ENCODE measurements around the gene CRIP1. TPM values are rescaled to one million over a fixed set of nuclear protein-coding genes. Genes with fewer than 3 reads are reported as not detected.

CRIP1 gene
- total and polyA plus RNA-seq, 10 of the 15 experiments (the other 5 are each of a cell fraction or from before 2014, with no cell fraction given) = 66.8 to 259 (median 154) TPM

DNA sequence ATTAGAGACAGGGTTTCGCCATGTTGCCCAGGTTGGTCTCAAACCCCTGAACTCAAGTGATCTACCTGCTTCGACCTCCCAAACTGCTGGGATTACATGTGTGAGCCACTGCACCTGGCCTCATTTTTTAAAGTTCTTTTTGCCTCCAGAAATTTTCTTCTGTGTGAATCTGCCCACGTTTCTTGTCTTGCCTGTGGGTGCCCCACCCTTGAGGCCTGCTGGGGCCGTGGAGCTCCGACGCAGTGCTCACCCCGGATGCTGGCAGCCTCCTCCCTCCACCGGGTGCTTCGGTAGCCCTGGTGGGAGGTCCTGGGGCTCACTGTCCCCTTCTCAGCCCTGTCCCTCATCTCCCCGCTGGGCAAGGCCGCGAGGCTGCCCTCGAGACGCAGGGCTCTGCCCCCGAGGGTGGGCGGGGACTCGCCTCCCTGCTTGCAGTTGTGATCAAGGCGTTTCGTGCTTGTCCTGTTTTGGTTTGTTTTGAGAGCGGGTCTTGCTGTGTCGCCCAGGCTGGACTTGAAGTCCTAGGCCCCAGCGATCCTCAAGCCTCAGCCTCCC, 31.5 kb upstream of the CRIP1 start (continued):
- TF ChIP-seq NFYB (IDR thresholded peaks at IDR 0.05; ENCODE audit: insufficient read depth, low read depth, low read length) (no peak), CBX5 (IDR thresholded peaks at IDR 0.05; ENCODE audit: low read depth) (no peak)

DNA sequence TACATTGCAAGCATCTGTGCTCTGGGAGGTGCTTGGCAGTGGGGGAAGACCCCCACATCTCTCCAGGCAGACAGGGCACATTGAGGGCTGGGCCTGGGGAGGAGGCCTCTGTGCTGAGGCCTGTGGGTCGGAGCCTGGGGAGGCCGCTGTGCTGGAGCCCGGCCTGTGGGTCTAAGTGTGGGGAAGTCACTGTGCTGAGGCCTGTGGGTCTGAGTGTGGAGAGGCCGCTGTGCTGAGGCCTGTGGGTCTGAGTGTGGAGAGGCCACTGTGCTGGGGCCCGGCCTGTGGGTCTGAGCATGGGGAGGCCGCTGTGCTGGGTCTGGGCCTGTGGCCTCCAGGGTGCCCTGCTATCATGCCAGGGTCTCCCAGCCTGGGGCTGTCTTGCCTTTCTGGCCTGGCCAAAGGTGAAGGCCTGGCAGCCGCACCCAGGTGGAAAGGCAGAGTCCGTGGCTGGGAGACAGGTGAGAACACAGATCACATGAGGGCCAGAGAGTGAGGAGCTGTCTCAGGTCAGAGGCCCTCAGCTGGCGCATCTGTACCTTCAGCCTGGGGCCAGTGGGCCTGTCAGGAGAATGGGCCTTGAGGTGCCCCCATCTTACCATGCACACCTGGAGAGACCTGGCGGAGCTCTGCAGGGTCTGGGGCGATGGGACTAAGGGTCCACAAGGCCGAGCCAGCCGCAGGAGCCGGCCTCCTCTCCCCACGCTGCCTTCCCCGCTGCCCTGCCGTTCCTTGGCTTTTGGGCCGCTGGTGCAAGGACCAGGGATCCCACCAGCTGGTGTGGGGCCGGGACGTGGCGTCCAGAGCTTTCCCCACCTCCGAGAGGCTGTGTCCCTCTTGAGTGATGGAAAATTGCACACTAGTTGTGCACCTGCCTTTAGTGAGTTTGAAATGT, 30.7 kb upstream of the CRIP1 start:
- ChIA-PET SMC1A (ENCODE audit: uncharacterized antibody, unreplicated experiment) (no interaction called here), POLR2A (no interaction called here), CTCF (interaction anchor here (1.4 kb wide), 1 partner anchor 25 kb away, joined by 8 read pairs; no protein-coding TSS in a partner anchor), RAD21 (ENCODE audit: unreplicated experiment) (no interaction called here)
- in situ Hi-C loops (cut with MboI) = loop anchor here (5.0 kb wide), 1 partner anchor 61 kb away; no protein-coding TSS in a partner anchor
- Histone ChIP-seq H3K4me1 (ENCODE audit: control insufficient read depth, insufficient read depth, low read length) (no peaks in the 10 kb centered on the region), H3K4me3 (no peak overlapping the region), H4K20me1 (ENCODE audit: control insufficient read depth, insufficient read depth) (no peaks in the 10 kb centered on the region; the same call in 1 of the 2 replicates), H3K4me2 (ENCODE audit: control insufficient read depth, insufficient read depth) (no peak overlapping the region), H3K27me3 (replicated peaks in 1 of 2; ENCODE audit: control insufficient read depth in 2 of 2, insufficient read depth in 2 of 2, low read length in 1 of 2) (no peaks in the 10 kb centered on the region), H3K36me3 (ENCODE audit: control insufficient read depth in 2 of 2, insufficient read depth in 2 of 2, low read length in 1 of 2) (peaks cover 3 to 35% of the 10 kb centered on the region in 2 experiments; a peak in 3 of 4 replicates), H3K9me3 (replicated peaks; ENCODE audit: control insufficient read depth, insufficient read depth, low read length) (no peaks in the 10 kb centered on the region), H3K79me2 (ENCODE audit: control insufficient read depth, insufficient read depth, low read length) (no peaks in the 10 kb centered on the region), H2AFZ (ENCODE audit: control insufficient read depth, low read depth, low read length) (no peak overlapping the region), H3K27ac (ENCODE audit: control insufficient read depth, insufficient read depth) (no peak overlapping the region), H3K9ac (ENCODE audit: control insufficient read depth, insufficient read depth, low read length) (no peak overlapping the region)
- 90% methylated on average over 22 of the region's 22 CpGs for WGBS (ENCODE audit: insufficient coverage, insufficient replicate concordance, low lambda C conversion rate, missing lambda C conversion rate)
- no peak for FAIRE-seq
- no peak for DNase-seq (ENCODE audit: low read depth, low spot score)
- no peak for ATAC-seq
- no TSS peak for BruUV-seq (replicated peaks)
- intact Hi-C loops (cut with micrococcal nuclease; ENCODE audit: unreplicated experiment) = no loop called here
- no peak for TF ChIP-seq NR2F1 (conservative IDR thresholded peaks at IDR 0.05)
- no peak for TF ChIP-seq MTA2 (IDR thresholded peaks at IDR 0.05; ENCODE audit: low read depth)
- no peak for TF ChIP-seq GABPA (IDR thresholded peaks at IDR 0.05; ENCODE audit: low read depth)
- no peak for TF ChIP-seq RAD21 (IDR thresholded peaks at IDR 0.05; ENCODE audit: insufficient read depth, low read depth, low read length)
- TF ChIP-seq PAX5 (IDR thresholded peaks at IDR 0.05; ENCODE audit: borderline replicate concordance, low read depth, low read length) = no peak
- no peak for TF ChIP-seq IKZF1 (conservative IDR thresholded peaks at IDR 0.05)
- TF ChIP-seq YBX1 (IDR thresholded peaks at IDR 0.05) = no peak
- TF ChIP-seq, protein P1, sequence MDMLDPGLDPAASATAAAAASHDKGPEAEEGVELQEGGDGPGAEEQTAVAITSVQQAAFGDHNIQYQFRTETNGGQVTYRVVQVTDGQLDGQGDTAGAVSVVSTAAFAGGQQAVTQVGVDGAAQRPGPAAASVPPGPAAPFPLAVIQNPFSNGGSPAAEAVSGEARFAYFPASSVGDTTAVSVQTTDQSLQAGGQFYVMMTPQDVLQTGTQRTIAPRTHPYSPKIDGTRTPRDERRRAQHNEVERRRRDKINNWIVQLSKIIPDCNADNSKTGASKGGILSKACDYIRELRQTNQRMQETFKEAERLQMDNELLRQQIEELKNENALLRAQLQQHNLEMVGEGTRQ (IDR thresholded peaks at IDR 0.05; ENCODE audit: borderline replicate concordance, low read depth, low read length) = no peak
- TF ChIP-seq NR2C1 (IDR thresholded peaks at IDR 0.05) = no peak
- TF ChIP-seq, protein P2, sequence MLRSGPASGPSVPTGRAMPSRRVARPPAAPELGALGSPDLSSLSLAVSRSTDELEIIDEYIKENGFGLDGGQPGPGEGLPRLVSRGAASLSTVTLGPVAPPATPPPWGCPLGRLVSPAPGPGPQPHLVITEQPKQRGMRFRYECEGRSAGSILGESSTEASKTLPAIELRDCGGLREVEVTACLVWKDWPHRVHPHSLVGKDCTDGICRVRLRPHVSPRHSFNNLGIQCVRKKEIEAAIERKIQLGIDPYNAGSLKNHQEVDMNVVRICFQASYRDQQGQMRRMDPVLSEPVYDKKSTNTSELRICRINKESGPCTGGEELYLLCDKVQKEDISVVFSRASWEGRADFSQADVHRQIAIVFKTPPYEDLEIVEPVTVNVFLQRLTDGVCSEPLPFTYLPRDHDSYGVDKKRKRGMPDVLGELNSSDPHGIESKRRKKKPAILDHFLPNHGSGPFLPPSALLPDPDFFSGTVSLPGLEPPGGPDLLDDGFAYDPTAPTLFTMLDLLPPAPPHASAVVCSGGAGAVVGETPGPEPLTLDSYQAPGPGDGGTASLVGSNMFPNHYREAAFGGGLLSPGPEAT (IDR thresholded peaks at IDR 0.05; ENCODE audit: low read depth) = no peak
- TF ChIP-seq, protein P3, sequence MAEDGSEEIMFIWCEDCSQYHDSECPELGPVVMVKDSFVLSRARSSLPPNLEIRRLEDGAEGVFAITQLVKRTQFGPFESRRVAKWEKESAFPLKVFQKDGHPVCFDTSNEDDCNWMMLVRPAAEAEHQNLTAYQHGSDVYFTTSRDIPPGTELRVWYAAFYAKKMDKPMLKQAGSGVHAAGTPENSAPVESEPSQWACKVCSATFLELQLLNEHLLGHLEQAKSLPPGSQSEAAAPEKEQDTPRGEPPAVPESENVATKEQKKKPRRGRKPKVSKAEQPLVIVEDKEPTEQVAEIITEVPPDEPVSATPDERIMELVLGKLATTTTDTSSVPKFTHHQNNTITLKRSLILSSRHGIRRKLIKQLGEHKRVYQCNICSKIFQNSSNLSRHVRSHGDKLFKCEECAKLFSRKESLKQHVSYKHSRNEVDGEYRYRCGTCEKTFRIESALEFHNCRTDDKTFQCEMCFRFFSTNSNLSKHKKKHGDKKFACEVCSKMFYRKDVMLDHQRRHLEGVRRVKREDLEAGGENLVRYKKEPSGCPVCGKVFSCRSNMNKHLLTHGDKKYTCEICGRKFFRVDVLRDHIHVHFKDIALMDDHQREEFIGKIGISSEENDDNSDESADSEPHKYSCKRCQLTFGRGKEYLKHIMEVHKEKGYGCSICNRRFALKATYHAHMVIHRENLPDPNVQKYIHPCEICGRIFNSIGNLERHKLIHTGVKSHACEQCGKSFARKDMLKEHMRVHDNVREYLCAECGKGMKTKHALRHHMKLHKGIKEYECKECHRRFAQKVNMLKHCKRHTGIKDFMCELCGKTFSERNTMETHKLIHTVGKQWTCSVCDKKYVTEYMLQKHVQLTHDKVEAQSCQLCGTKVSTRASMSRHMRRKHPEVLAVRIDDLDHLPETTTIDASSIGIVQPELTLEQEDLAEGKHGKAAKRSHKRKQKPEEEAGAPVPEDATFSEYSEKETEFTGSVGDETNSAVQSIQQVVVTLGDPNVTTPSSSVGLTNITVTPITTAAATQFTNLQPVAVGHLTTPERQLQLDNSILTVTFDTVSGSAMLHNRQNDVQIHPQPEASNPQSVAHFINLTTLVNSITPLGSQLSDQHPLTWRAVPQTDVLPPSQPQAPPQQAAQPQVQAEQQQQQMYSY (CRISPR knock-in tag; IDR thresholded peaks at IDR 0.05) = no peak
- TF ChIP-seq IRF4 (IDR thresholded peaks at IDR 0.05; ENCODE audit: low read depth, low read length) = no peak

Measured in GM12878 (cell line).